Renal cortex interstitium (tissue), 15 donors: ENCODE data around the gene SHISA9. TPM values are rescaled to one million over a fixed set of nuclear protein-coding genes. Genes with fewer than 3 reads are reported as not detected.
"Not testable (repeated sequence)": the region's sequence is repeated elsewhere in the genome, so short reads cannot be mapped to it uniquely, and the experiment has no call there.

Source experiments
- DNase-seq, 11 donors: peaks; one replicate each; pipeline ENCODE4 v3.0.0-alpha.2; 2013; ENCODE audit warnings: low read depth in 9 of 11, low spot score in 4 of 11; ENCODE audit errors: extremely low read depth in 1 of 11
- long read RNA-seq, 16 experiments: transcript quantifications; one replicate each; lab custom pipeline, GENCODE V29; 2026
- polyA plus RNA-seq, 3 donors: library from polyadenylated mRNA; unstranded; fragments of 120-200 nt; gene quantifications; one replicate each; pipeline ENCODE4 v1.2.1, GENCODE V29; 2013; ENCODE audit not compliant: insufficient read length in 3 of 3

SHISA9 gene
- polyA plus RNA-seq: 1 to 10 TPM; 3.6 to 5.9 (median 3.9) TPM
- long read RNA-seq, donor 1: 0 reads
- long read RNA-seq, donor 2, partial matches to known transcripts: 0 of 1 reads
- long read RNA-seq, donor 2, other reads (novel, unspliced or antisense): 0 of 1 reads
- long read RNA-seq, donor 3, full-length matches to known transcripts: 1 of 1 reads
- long read RNA-seq, donor 3, partial matches to known transcripts: 0 of 1 reads
- long read RNA-seq, donor 3, other reads (novel, unspliced or antisense): 0 of 1 reads
- long read RNA-seq, donor 4: 0 reads
- long read RNA-seq, donor 5: 0 reads
- long read RNA-seq, donor 6, partial matches to known transcripts: 0 of 1 reads
- long read RNA-seq, donor 6, other reads (novel, unspliced or antisense): 0 of 1 reads
- long read RNA-seq, donor 7: 0 reads
- long read RNA-seq, donor 8: 0 reads
- long read RNA-seq, donor 9, partial matches to known transcripts: 0 of 1 reads
- long read RNA-seq, donor 9, other reads (novel, unspliced or antisense): 0 of 1 reads
- long read RNA-seq, donor 10, partial matches to known transcripts: 0 of 1 reads
- long read RNA-seq, donor 10, other reads (novel, unspliced or antisense): 0 of 1 reads
- long read RNA-seq, donor 11, partial matches to known transcripts: 0 of 1 reads
- long read RNA-seq, donor 11, other reads (novel, unspliced or antisense): 0 of 1 reads
- long read RNA-seq, donor 12: 0 reads
- long read RNA-seq, donor 13: 0 reads
- long read RNA-seq, donor 14, partial matches to known transcripts: 0 of 1 reads
- long read RNA-seq, donor 14, other reads (novel, unspliced or antisense): 0 of 1 reads
- long read RNA-seq, donor 15: 0 reads
- long read RNA-seq, donor 16, full-length matches to known transcripts: 5 of 5 reads
- long read RNA-seq, donor 16, partial matches to known transcripts: 0 of 5 reads
- long read RNA-seq, donor 16, other reads (novel, unspliced or antisense): 0 of 5 reads

GRCh38 chr16:12901597-12902461 lies at the start of gene SHISA9:
TSS of gene SHISA9 (plus strand) at chr16:12901598.
- DNase-seq: no peak

GRCh38 chr16:12853972-12854371 lies 47.4 kb upstream of the SHISA9 start:
- no peak for DNase-seq

- DNase-seq: not testable (repeated sequence)
These were observed 44.0 kb upstream of the SHISA9 start for GRCh38 chr16:12857435-12857834.

- DNase-seq: no peak
These were observed 39.1 kb upstream of the SHISA9 start for GRCh38 chr16:12862327-12862726.

- no peak for DNase-seq
These were observed 38.5 kb upstream of the SHISA9 start for GRCh38 chr16:12862941-12863340.

- no peak for DNase-seq
These were observed 34.3 kb upstream of the SHISA9 start for GRCh38 chr16:12866981-12867551.

GRCh38 chr16:12868169-12868568 lies 33.2 kb upstream of the SHISA9 start:
- DNase-seq: no peak

- DNase-seq: no peak
These were observed 32.6 kb upstream of the SHISA9 start for GRCh38 chr16:12868788-12869187.

- no peak for DNase-seq
These were observed 31.5 kb upstream of the SHISA9 start for GRCh38 chr16:12869698-12870427.

GRCh38 chr16:12871784-12872183 lies 29.6 kb upstream of the SHISA9 start:
- DNase-seq: no peak

GRCh38 chr16:12874186-12874585 lies 27.2 kb upstream of the SHISA9 start:
- DNase-seq: no peak

GRCh38 chr16:12876778-12877177 lies 24.6 kb upstream of the SHISA9 start:
- DNase-seq: no peak

GRCh38 chr16:12878973-12879372 lies 22.4 kb upstream of the SHISA9 start:
- DNase-seq: no peak

GRCh38 chr16:12879812-12880211 lies 21.6 kb upstream of the SHISA9 start:
- no peak for DNase-seq

- no peak for DNase-seq
These were observed 20.2 kb upstream of the SHISA9 start for GRCh38 chr16:12881182-12881581.

GRCh38 chr16:12881740-12882139 lies 19.7 kb upstream of the SHISA9 start:
- no peak for DNase-seq

GRCh38 chr16:12885742-12886141 lies 15.7 kb upstream of the SHISA9 start:
- no peak for DNase-seq

GRCh38 chr16:12891836-12892235 lies 9.6 kb upstream of the SHISA9 start:
- DNase-seq: no peak
